HepG2 (cell line): ENCODE measurements around the gene RPUSD4. TPM values are rescaled to one million over a fixed set of nuclear protein-coding genes. Genes with fewer than 3 reads are reported as not detected.
A peak's percentile ranks its signal among the peaks of the same experiment; 100 is the strongest.

ENCODE experiments used
- ATAC-seq: fragments of 200-7000 bp; cut with Tn5 transposase; 3 replicates; pipeline ENCODE4 v1.9.1; 2020; ENCODE audit warnings: mild to moderate bottlenecking, moderate library complexity
- BruUV-seq: library from RNA; stranded (reverse); fragments of 400-500 nt; replicated peaks from 2 replicates; lab custom pipeline; 2021; lab: Mats Ljungman, UMichigan
- CTCF ChIA-PET: fragments of 300-600 bp; formaldehyde crosslinking; extraction: SDS; loops from one replicate; lab custom pipeline; 2021; ENCODE audit warnings: low total read pairs, inconsistent platforms, low intra/inter-chr PET ratio; lab: Yijun Ruan, JAX
- POLR2A ChIA-PET: fragments of 350-600 bp; sonication (Branson Sonifier 250); formaldehyde crosslinking; loops from one replicate; lab custom pipeline; 2020; ENCODE audit warnings: antibody characterized with exemption, inconsistent platforms; lab: Yijun Ruan, JAX
- DNase-seq: peaks from one replicate; pipeline ENCODE4 v3.0.0-alpha.2; 2015; ENCODE audit warnings: low spot score
- FAIRE-seq: peaks from 3 replicates; lab custom pipeline; 2011; peaks lifted over from hg19 to GRCh38; lab: Jason Lieb, UNC
- H2AFZ ChIP-seq: one replicate; pipeline ENCODE4 v1.6.1; 2011; ENCODE audit warnings: low read length, inconsistent platforms
- H3K27ac ChIP-seq: fragments of 300-600 bp; 3 replicates; pipeline ENCODE4 v1.8.0; 2011; ENCODE audit warnings: mixed run types, mild to moderate bottlenecking, mixed read lengths, low read length, inconsistent platforms; ENCODE audit not compliant: insufficient read depth; ENCODE audit errors: extremely low read length
- H3K27me3 ChIP-seq, 2 experiments: fragments of 200-600 bp in 1 of 2; 2 replicates in 1 of 2; 3 replicates in 1 of 2; pipeline versions ENCODE4 v1.6.0 to v1.8.0; 2011; ENCODE audit warnings: low read length in 2 of 2, mild to moderate bottlenecking in 2 of 2, moderate library complexity in 2 of 2, inconsistent platforms in 1 of 2; ENCODE audit not compliant: insufficient read depth in 2 of 2, control insufficient read depth in 1 of 2
- H3K36me3 ChIP-seq, 2 experiments: fragments of 200-600 bp in 1 of 2; replicated peaks in 1 of 2; 2 replicates in 1 of 2; 3 replicates in 1 of 2; pipeline versions ENCODE4 v1.5.1 to v1.8.0; 2011; ENCODE audit warnings: low read length in 2 of 2, inconsistent platforms in 1 of 2; ENCODE audit not compliant: insufficient read depth in 2 of 2, control insufficient read depth in 1 of 2
- H3K4me1 ChIP-seq: 2 replicates; pipeline ENCODE4 v1.5.1; 2012; ENCODE audit warnings: low read length, inconsistent platforms; ENCODE audit not compliant: insufficient read depth
- H3K4me2 ChIP-seq: 2 replicates; pipeline ENCODE4 v1.6.0; 2011; ENCODE audit warnings: low read depth, low read length, inconsistent platforms
- H3K4me3 ChIP-seq, 3 experiments: fragments of 200-600 bp in 1 of 3; sonication (generic), shearing (Covaris generic) in 1 of 3; replicated peaks in 1 of 3; 2 replicates each; pipeline ENCODE4 v1.5.1; 2011 to 2016; ENCODE audit warnings: low read length in 3 of 3, inconsistent platforms in 2 of 3, low read depth in 2 of 3, mild to moderate bottlenecking in 2 of 3, control low read depth in 1 of 3, mixed read lengths in 1 of 3; ENCODE audit not compliant: insufficient read depth in 1 of 3
- H3K79me2 ChIP-seq: one replicate; pipeline ENCODE4 v1.6.1; 2011; ENCODE audit warnings: low read length, inconsistent platforms; ENCODE audit not compliant: insufficient read depth
- H3K9ac ChIP-seq: 2 replicates; pipeline ENCODE4 v1.6.0; 2011; ENCODE audit warnings: mild to moderate bottlenecking, low read depth, low read length, inconsistent platforms; ENCODE audit not compliant: insufficient read depth
- H3K9me3 ChIP-seq: 2 replicates; pipeline ENCODE4 v1.5.1; 2012; ENCODE audit warnings: mild to moderate bottlenecking, low read length
- H4K20me1 ChIP-seq: 2 replicates; pipeline ENCODE4 v1.6.0; 2011; ENCODE audit warnings: inconsistent platforms, mild to moderate bottlenecking, low read length, moderate library complexity; ENCODE audit not compliant: insufficient read depth
- FOXP4 ChIP-seq: sonication (generic); formaldehyde crosslinking; IDR thresholded peaks from 2 replicates; pipeline ENCODE4 v1.4.0; 2020; ENCODE audit warnings: missing genetic modification reagents
- GFI1 ChIP-seq: sonication (generic); formaldehyde crosslinking; IDR thresholded peaks from 2 replicates; pipeline ENCODE4 v1.5.0; 2020; ENCODE audit warnings: missing genetic modification reagents, mild to moderate bottlenecking, borderline replicate concordance
- LCORL ChIP-seq, 2 experiments: fragments of 450-650 bp in 1 of 2; sonication (generic) in 1 of 2; formaldehyde crosslinking in 1 of 2; IDR thresholded peaks; 2 replicates each; pipeline versions ENCODE4 v1.5.0 to v1.6.1; 2017 to 2020; ENCODE audit warnings: antibody characterized with exemption in 1 of 2, missing genetic modification reagents in 1 of 2
- ZFP82 ChIP-seq: sonication (generic); formaldehyde crosslinking; IDR thresholded peaks from 2 replicates; pipeline ENCODE4 v1.5.1; 2020; ENCODE audit warnings: mild to moderate bottlenecking, missing genetic modification reagents, borderline replicate concordance
- ZNF562 ChIP-seq: sonication (generic); formaldehyde crosslinking; IDR thresholded peaks from 2 replicates; pipeline ENCODE4 v1.8.0; 2022; ENCODE audit warnings: missing genetic modification reagents, borderline replicate concordance
- ZNF850 ChIP-seq: sonication (generic); formaldehyde crosslinking; conservative IDR thresholded peaks from 2 replicates; pipeline ENCODE4 v1.9.0; 2021; ENCODE audit warnings: mild to moderate bottlenecking, missing genetic modification reagents
- WGBS: methylation state at CpG from one replicate; pipeline ENCODE4 v1.1.6; 2017; ENCODE audit warnings: low lambda C conversion rate; 5-methylcytosine and 5-hydroxymethylcytosine counted together
- in situ Hi-C: cut with HindIII; loops from 2 replicates; pipeline ENCODE4 v1.10.0; 2017; ENCODE audit warnings: low pct_unique_long_range_greater_than_20kb; ENCODE audit not compliant: extremely low pct_ligation_motif_present
- intact Hi-C: fragments of 100-400 bp; cut with micrococcal nuclease; formaldehyde crosslinking; loops from one replicate; pipeline ENCODE4 v1.10.0; 2022; ENCODE audit not compliant: unreplicated experiment
- polyA plus RNA-seq, 8 experiments: library from polyadenylated mRNA; depleted of rRNA in 3 of 8; stranded (reverse) in 7 of 8; unstranded in 1 of 8; fragments of >200 nt; fragmentation: Illumina TruSeq in 4 of 8; extraction: Trizol in 4 of 8; gene quantifications; 2 replicates each; pipeline versions ENCODE4 v1.2.1 to v1.2.3, GENCODE V29; 2011 to 2016; ENCODE audit warnings: low read depth in 4 of 8, missing spikeins in 1 of 8, mixed read lengths in 1 of 8; ENCODE audit not compliant: insufficient read depth in 1 of 8
- total RNA-seq, 5 experiments: library from RNA; depleted of rRNA; stranded (reverse); fragments of >200 nt; fragmentation: Illumina TruSeq; extraction: Trizol; gene quantifications; 2 replicates each; pipeline ENCODE4 v1.2.3, GENCODE V29; 2016; ENCODE audit warnings: low read depth in 1 of 5

Gene RPUSD4
- total and polyA plus RNA-seq, 2 of the 13 experiments (the other 11 are each of a cell fraction or from before 2014, with no cell fraction given), result 45.0 to 52.9 TPM

DNA sequence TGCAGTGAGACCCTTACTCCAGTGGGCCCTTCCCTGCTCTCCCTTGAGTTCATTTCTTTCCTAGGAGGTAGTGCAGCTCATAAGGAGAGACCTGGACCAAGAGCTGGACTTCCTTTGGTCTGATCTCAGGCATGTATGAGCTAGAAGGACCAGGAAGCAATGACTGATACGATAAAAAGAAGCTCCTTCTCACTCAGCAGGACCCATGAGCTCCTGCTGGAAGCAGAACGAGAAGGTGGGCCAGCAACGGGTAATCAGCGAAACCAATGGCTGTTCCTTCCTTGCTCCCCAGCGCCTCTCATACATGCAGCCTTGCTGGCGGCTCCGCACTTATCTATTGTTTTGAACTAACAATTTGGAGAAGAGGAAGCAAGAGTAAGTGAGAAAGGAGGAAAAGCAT, 56.8 kb downstream of the RPUSD4 start (continued):
- TF ChIP-seq ZFP82 (no peak), ZNF562 (CRISPR knock-in tag) (no peak), FOXP4 (no peak), ZNF850 (CRISPR knock-in tag) (no peak)

DNA sequence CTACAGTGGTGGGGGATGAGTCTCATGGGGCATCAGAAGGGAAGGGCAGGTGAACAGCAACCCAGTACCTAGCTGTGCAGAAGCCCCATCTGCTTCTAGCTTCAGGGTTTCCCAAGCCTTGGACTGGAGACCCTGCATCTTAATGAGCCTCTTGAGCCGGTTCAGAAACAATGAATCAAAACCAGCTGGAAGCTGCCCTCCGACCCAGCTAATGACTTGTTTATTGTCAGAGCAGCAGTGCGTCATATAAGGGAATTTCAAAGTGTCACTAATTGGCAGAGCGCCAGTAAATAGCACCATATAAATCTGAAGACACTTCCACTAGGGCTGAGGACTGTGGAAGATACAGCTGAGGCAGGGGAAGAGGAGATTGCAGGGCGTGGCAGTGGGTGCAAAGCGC, 57.5 kb downstream of the RPUSD4 start:
- no peaks in the 10 kb centered on the region for H3K9me3 ChIP-seq
- no TSS peak for BruUV-seq
- ATAC-seq (no peak), DNase-seq (no peak), FAIRE-seq (no peak)
- CTCF ChIA-PET, result no interaction called here
- WGBS, result 93% methylated on average over 6 of the region's 6 CpGs
- H4K20me1 ChIP-seq, result no peaks in the 10 kb centered on the region
- H3K9ac ChIP-seq, result no peak overlapping the region
- H3K79me2 ChIP-seq, result no peaks in the 10 kb centered on the region
- POLR2A ChIA-PET, result interaction anchor here (0.6 to 1.4 kb wide), 2 partner anchors 33 to 169 kb away, joined by 3 to 4 read pairs; no protein-coding TSS in a partner anchor
- H3K4me3 ChIP-seq, result no peak overlapping the region
- H2AFZ ChIP-seq, result no peak overlapping the region
- peaks cover 70% of the 10 kb centered on the region for H3K4me1 ChIP-seq
- in situ Hi-C loops (no loop called here), intact Hi-C loops (no loop called here)
- H3K27ac ChIP-seq, result no peak overlapping the region
- H3K4me2 ChIP-seq, result no peak overlapping the region
- H3K27me3 ChIP-seq, result no peaks in the 10 kb centered on the region
- H3K36me3 ChIP-seq, result no peaks in the 10 kb centered on the region
- TF ChIP-seq GFI1 (no peak), LCORL (IDR thresholded peaks at IDR 0.05) (peak; percentile 81), LCORL (CRISPR knock-in tag; IDR thresholded peaks at IDR 0.05) (no peak)
